ENCODE results near the gene SRRM1.

SRRM1 gene

DNA sequence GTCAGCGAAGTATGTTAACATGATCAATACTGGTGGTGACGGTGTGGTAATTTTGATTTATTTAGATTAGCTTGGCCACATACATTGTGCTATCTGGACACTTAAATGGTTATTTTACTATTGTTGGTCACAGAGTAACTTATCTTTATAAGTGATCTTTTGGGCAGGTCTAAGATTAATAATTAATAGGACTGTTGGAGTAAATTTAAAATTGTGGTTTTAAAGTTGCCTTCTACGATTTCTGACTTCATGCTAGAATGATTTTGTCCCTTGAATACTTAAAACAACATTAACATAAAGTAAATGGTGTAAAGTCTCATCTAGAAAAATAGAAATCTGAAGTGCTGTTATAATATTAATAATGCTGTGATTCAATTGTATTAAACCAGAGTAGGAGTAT is 14.7 kb downstream of the SRRM1 start:
- H3K27ac ChIP-seq (replicated peaks), result no peak overlapping the region
- TF ChIP-seq GABPA (IDR thresholded peaks at IDR 0.05; ENCODE audit: low read depth) (no peak), POLR2AphosphoS5 (IDR thresholded peaks at IDR 0.05; ENCODE audit: low read depth) (no peak), SPI1 (IDR thresholded peaks at IDR 0.05; ENCODE audit: borderline replicate concordance, low read depth) (no peak)
- TF ChIP-seq, protein P1, sequence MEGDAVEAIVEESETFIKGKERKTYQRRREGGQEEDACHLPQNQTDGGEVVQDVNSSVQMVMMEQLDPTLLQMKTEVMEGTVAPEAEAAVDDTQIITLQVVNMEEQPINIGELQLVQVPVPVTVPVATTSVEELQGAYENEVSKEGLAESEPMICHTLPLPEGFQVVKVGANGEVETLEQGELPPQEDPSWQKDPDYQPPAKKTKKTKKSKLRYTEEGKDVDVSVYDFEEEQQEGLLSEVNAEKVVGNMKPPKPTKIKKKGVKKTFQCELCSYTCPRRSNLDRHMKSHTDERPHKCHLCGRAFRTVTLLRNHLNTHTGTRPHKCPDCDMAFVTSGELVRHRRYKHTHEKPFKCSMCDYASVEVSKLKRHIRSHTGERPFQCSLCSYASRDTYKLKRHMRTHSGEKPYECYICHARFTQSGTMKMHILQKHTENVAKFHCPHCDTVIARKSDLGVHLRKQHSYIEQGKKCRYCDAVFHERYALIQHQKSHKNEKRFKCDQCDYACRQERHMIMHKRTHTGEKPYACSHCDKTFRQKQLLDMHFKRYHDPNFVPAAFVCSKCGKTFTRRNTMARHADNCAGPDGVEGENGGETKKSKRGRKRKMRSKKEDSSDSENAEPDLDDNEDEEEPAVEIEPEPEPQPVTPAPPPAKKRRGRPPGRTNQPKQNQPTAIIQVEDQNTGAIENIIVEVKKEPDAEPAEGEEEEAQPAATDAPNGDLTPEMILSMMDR (IDR thresholded peaks at IDR 0.05; ENCODE audit: insufficient read depth, low read length), result no peak
- TF ChIP-seq, protein P2, sequence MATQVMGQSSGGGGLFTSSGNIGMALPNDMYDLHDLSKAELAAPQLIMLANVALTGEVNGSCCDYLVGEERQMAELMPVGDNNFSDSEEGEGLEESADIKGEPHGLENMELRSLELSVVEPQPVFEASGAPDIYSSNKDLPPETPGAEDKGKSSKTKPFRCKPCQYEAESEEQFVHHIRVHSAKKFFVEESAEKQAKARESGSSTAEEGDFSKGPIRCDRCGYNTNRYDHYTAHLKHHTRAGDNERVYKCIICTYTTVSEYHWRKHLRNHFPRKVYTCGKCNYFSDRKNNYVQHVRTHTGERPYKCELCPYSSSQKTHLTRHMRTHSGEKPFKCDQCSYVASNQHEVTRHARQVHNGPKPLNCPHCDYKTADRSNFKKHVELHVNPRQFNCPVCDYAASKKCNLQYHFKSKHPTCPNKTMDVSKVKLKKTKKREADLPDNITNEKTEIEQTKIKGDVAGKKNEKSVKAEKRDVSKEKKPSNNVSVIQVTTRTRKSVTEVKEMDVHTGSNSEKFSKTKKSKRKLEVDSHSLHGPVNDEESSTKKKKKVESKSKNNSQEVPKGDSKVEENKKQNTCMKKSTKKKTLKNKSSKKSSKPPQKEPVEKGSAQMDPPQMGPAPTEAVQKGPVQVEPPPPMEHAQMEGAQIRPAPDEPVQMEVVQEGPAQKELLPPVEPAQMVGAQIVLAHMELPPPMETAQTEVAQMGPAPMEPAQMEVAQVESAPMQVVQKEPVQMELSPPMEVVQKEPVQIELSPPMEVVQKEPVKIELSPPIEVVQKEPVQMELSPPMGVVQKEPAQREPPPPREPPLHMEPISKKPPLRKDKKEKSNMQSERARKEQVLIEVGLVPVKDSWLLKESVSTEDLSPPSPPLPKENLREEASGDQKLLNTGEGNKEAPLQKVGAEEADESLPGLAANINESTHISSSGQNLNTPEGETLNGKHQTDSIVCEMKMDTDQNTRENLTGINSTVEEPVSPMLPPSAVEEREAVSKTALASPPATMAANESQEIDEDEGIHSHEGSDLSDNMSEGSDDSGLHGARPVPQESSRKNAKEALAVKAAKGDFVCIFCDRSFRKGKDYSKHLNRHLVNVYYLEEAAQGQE (IDR thresholded peaks at IDR 0.05; ENCODE audit: insufficient replicate concordance, low read depth), result no peak

DNA sequence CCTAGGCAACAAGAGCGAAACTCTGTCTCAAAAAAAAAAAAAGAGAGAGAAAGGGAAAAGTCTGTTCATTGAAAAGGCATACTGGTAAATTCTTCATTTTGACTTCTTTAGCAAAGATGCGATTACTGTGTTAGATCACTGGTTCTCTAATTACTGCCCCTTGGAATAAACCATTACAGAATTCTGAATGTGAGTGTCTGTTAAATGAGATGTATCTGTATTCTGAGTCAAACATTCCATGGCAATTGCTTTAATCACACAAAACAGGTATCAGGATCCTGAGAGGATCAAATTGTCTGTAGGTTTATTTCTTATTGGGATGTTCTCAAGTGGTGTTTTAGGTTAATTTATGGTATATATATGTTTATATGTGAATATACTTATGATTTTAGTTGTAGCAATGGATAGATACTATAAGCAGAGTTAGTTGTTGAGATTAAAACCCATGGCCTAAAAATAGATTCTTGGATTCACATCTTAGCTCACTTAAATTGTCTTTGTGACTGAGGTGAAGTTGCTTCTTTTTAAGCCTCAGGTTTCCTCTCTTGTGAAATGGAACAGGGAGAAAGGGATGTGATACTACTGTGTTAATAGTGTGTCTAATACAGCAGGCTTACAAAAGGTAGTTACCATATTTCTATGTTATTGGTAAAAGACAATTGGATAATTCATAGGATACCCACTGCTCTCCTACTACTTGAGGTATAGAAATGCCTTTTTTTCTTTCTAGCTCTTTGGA is 16.2 kb downstream of the SRRM1 start:
- no peak for DNase-seq (ENCODE audit: low read depth in 1 of 2, low spot score in 1 of 2)
- H3K4me3 ChIP-seq (replicated peaks; ENCODE audit: insufficient read depth, low read length), result no peak overlapping the region

More for the DNA sequence above, 14.7 kb downstream of the SRRM1 start:
- no peak for DNase-seq (ENCODE audit: low read depth in 1 of 2, low spot score in 1 of 2)
- no peak overlapping the region for H3K4me3 ChIP-seq (replicated peaks; ENCODE audit: insufficient read depth, low read length)
- no peaks in the 10 kb centered on the region for H3K27me3 ChIP-seq (ENCODE audit: insufficient read depth, poor library complexity, severe bottlenecking)

DNA sequence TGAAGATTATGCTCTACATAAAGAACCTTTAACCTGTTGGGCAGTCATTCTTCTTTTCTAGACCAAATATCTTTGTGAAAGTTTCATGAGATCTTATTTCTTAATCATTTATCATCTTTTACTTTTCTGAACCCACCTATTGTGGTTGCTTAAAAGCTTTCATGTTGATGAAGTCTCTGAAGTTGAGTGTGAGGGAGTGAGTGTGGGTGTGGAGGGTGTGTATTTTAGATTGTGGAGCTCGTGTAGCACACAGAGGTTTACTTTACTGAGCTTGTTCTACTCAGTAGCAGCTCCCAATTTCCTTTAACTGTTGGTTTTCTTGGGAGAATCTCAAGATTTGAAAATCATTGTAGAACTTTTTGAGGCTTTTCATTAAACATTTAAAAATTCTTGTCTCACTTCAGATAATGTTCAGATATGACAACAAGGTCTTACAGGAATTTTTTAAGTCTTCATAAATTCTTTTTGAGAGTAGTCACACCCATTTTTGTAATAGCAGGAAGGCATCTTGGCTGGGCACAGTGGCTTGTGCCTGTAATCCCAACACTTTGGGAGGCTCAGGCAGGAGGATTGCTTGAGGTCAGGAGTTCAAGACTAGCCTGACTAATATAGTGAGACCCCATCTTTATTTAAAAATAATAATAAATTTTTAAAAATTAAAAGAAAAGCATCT is 17.0 kb downstream of the SRRM1 start:
- DNase-seq (ENCODE audit: low read depth in 1 of 2, low spot score in 1 of 2), result no peak
- H3K27ac ChIP-seq (replicated peaks), result no peak overlapping the region
- H3K4me3 ChIP-seq (replicated peaks; ENCODE audit: insufficient read depth, low read length), result no peak overlapping the region
- TF ChIP-seq, protein P2 (IDR thresholded peaks at IDR 0.05; ENCODE audit: insufficient replicate concordance, low read depth), result no peak
- TF ChIP-seq, protein P1 (IDR thresholded peaks at IDR 0.05; ENCODE audit: insufficient read depth, low read length), result no peak
- no peak for TF ChIP-seq GABPA (IDR thresholded peaks at IDR 0.05; ENCODE audit: low read depth)
- TF ChIP-seq POLR2AphosphoS5 (IDR thresholded peaks at IDR 0.05; ENCODE audit: low read depth), result no peak
- no peak for TF ChIP-seq SPI1 (IDR thresholded peaks at IDR 0.05; ENCODE audit: borderline replicate concordance, low read depth)
- no peaks in the 10 kb centered on the region for H3K27me3 ChIP-seq (ENCODE audit: insufficient read depth, poor library complexity, severe bottlenecking)

More for the DNA sequence above, 16.2 kb downstream of the SRRM1 start:
- no peak overlapping the region for H3K27ac ChIP-seq (replicated peaks)
- TF ChIP-seq, protein P1 (IDR thresholded peaks at IDR 0.05; ENCODE audit: insufficient read depth, low read length), result no peak
- TF ChIP-seq POLR2AphosphoS5 (IDR thresholded peaks at IDR 0.05; ENCODE audit: low read depth), result no peak
- no peaks in the 10 kb centered on the region for H3K27me3 ChIP-seq (ENCODE audit: insufficient read depth, poor library complexity, severe bottlenecking)

All from HL-60 (cell line).